Stimulated activated CD4-positive, alpha-beta T cell treated with anti-CD3 and anti-CD28 coated beads, Interleukin-4, amount 100 ng/mL, for 48 hours (primary cell): ENCODE data around the gene KCNV2.

ENCODE experiments used
- DNase-seq, 2 donors: peaks; one replicate each; pipeline ENCODE4 v3.0.0-alpha.2; 2020; ENCODE audit warnings: low read depth in 2 of 2

Gene KCNV2

DNA sequence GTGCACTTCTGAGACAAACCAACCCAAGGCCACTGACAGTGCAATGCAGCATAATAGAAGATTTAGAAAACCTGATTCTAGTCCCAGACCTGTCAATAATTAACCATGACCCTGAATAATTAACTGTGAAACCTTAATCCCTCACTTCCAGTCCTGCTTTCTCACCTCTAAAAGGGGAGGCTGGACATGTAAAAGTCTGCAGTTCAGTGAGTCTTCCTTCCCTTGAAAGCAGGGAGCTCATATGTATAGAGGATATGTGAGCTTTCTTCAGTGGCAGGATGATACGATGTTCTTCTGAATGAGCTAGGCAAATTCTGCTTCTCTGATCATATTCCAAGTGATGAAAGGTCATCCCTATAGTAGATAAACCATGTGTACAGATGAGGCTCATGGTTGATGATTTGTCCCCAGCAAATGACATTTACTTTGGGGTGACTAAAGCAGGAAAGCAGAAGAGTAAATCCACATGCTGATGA, 2.9 kb downstream of the KCNV2 start:
- no peak for DNase-seq

- DNase-seq, result no peak
These were observed 5.4 kb downstream of the KCNV2 start for GRCh38 chr9:2722715-2723114.

DNA sequence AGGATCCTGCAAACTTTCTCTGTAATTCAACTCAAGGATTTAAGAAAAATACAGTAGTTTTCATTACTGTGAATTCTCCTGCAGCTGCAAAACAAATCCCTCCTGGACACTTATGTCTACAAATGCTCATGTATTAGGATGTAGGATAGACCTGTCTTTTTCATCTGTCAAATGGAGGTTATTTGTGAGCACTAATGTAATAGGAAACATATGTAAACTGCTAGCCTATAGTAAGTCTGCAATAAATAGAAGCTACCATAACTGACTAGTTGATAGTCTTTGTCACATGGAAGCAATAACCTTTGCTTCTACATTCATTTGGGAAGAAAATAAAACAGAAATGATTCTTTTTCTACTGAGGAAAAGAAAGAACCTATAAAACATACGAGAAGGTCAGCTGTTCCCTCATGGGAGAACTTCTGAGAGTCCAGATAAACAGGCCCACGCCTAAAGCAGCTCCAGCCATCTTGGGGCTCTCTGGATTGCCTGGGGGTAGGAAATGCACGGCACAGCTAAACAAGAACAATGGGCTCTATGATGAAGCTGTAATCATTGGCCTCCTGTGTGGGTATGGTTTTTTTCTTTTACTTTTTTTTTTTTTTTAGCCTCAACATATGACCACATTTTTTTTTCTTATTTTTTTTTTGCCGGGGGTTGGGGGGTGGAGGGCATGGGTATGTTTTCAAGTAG, 6.2 kb downstream of the KCNV2 start:
- DNase-seq, result no peak

DNA sequence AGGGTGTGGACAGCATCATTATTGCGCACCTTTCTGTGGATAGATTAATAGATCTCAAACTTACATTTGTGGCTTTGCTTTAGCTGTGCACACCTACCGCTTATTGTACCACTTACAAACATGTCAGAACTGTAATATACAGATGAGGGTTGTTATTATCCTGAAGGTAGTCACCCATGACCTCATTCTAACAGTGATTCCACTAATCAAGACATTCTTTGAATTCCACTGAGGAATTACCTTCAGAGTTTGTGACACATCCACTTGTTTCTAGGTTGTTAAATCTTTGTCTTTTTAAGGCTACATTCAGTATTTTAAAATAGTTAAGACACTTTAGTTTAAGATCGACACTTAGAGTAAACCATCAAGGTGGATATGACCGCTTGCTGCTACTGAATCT, 7.8 kb downstream of the KCNV2 start:
- DNase-seq, result no peak

- DNase-seq, result no peak
These were observed 8.8 kb downstream of the KCNV2 start for GRCh38 chr9:2725898-2726649.

GRCh38 chr9:2726650-2727340, 9.5 kb downstream of the KCNV2 start:
- DNase-seq, result no peak

- no peak for DNase-seq
These were observed 10.1 kb downstream of the KCNV2 start for GRCh38 chr9:2727374-2727773.

- DNase-seq, result no peak
These were observed 10.8 kb downstream of the KCNV2 start for GRCh38 chr9:2727966-2728613.

DNA sequence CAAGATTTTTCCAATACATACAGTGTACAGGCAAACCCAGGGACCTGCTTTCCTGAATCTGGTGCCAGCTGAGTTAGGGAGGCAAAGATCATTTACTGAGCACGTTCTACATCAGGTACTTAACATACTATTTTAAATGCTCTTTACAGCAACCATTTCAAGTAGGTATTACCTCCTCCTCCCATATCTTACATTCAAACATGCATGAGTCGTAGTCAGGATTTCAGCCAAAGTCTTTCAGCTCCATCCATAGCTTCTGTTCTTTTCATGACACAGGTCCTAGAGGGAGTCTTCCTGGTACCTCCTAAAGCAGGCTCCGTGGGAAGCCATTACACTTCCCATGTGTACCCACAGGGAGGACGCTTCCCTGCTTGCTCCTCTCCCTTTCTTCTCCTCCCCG, 11.7 kb downstream of the KCNV2 start:
- no peak for DNase-seq

DNA sequence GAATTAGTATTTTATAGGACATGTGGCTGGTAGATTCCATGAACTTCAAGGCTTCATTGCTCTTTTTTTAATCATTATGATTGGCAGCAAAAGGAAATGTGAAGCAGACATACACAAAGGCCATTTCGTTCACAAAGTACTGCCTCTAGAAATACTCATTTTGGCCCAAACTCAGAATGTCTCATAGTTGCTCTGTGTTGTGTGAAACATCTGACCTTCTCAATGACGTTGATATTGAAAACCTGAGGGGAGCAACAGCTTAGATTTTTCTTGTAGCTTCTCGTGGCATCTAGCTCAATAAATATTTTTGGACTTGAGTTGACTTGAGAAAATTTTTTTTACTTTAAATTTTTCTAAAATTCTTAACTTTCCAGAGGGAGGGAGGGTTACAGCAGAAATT, 12.4 kb downstream of the KCNV2 start:
- DNase-seq, result no peak

- DNase-seq, result no peak
These were observed 13.7 kb downstream of the KCNV2 start for GRCh38 chr9:2730971-2731370.

DNA sequence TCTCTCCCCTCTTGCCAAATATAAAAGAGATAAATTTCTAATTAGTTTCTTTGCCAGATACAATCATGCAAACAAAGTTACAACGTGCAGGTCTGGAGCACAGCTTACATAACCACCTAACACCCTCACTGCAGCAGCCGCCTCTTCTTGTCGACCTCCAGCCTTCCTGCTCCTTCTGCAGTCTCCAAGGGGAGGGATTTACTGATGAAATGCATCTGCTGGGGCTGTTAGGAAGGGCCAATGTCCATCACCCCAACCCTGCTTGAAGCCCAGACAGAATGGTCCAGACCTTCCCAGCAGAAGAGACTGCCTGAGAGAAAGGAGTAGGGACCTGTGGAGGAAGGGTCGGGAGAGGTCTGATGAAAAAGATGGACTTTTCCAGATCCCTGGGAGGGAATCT, 15.2 kb downstream of the KCNV2 start:
- DNase-seq, result no peak

DNA sequence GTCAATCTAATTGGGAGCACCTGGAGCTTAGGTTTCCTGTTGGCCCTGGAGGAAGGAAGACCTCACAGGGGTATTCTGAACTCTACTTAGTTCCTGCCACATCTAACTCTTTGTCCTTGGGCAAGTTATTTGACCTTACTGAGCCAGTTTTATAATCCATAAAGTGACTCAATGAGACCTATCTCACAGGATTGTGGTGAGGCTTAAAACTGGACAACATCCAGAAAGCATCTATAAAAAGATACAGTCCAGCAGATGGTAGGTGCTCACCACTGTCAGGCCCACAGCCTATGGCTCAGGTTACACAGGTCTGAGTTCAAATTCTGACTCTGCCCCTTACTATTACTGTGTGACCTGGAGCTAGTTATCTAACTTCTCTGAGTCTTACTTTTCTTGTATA, 23.3 kb downstream of the KCNV2 start:
- DNase-seq, result no peak

DNA sequence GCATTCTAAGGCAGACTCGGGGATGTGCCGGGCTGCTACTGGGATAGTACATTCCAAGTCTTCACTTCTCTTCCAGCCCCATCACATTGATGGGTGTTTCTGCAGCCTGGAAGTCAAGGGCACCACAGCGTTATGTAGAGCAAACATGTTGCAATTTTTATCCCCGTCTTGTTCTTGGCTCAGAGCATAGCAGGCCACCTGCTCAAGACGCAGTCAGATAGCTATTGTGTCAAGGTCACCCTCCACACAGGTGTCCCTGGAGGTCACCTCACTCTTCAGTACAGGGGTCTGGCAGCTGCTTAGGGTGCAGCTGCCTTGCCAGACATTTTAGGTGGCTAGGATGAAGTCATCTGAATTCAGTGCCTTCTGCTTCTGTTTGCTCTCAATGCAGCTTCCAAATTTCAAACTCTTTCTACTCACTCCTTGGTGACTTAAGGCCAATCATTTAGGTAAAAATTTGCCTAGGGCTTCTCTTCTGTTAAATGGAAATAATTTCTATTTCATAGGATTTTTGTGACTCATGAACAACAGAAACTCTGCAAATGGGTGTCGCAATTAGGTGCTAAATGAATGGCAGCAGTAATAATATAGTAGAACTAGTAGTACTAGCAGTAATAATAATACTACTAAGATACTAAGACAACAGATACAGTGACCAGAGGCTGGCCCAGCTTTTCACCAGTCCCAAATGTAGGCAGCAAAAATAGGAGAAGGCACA, 24.3 kb downstream of the KCNV2 start:
- no peak for DNase-seq

DNA sequence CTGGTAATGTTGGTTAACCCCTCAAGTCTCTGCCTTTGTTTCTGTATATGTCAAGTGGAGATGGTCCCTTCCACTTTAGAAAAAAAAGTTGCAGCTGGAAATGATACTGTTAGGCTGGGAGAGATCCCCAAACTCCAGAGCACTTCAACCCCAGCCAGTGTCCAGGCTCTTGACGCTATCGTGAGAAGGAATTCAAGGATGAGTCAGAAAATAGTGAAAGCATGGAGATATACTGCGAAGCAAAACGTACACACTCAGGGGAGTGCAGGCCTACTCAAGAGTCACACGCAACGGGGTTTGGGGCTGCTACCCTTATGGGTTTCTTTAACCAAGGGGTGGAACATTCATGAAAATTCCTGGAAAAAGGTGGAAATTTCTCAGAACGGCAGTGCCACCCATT, 24.9 kb downstream of the KCNV2 start:
- no peak for DNase-seq

DNA sequence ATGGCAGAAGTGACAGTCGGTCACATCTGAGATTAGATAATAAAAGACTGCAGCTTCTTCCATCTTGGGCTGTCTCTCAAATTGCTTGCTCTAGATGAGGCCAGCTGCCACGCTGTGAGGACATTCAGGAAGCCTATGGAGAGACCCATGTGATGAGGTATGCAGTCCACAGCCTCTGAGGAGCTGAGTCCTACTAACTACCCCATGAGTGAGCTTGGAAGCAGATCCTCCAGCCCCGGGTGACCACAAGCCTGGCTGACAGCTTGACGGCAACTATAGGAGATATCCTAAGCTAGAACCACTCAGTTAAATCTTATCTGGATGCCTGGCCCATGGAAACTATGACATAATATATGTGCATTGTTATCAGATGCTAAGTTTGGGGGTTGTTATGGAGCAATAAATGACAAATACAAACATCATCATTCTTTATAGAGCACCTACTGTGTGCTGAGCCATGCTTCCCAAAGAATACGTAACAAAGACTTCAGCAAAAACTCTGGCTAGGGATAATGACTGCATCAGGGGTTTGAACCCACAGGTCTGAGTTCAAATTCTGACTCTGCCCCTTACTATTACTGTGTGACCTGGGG, 26.7 kb downstream of the KCNV2 start:
- no peak for DNase-seq

GRCh38 chr9:2745560-2746380, 28.5 kb downstream of the KCNV2 start:
- DNase-seq, result no peak

DNA sequence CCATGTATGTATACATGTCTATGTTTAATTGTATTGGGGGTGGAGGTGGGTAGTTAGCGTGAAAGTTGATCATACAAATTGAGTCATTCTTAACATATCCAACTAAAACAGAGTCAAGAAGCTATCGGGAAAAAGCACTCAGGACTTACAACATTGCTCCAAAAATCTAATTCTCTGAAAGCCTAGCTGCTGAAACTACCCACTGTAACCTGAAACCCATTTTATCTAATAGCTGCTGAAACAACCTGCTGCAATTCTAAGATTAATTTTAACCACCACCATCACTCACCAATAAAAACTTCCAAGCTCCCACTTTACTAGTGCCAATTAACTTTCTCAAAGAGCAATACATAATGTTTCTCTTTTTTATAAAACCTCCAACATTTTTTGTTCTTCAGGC, 32.2 kb downstream of the KCNV2 start:
- DNase-seq, result no peak

DNA sequence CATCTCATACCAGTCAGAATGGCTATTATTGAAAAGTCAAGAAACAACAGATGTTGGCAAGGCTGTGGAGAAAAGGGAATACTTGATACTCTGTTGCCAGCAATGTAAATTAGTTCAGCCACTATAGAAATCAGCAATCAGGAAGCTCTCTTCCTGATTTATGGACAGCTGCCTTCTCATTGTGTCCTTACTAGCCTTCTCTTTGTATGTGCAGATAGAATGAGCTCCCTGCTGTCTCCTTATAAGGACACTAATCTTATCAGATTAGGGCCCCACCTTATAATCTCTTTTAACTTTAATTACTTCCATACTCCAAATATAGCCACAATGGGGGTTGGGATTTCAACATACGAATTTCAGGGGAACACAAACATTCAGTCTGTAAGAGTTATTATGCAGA, 38.0 kb downstream of the KCNV2 start:
- no peak for DNase-seq

DNA sequence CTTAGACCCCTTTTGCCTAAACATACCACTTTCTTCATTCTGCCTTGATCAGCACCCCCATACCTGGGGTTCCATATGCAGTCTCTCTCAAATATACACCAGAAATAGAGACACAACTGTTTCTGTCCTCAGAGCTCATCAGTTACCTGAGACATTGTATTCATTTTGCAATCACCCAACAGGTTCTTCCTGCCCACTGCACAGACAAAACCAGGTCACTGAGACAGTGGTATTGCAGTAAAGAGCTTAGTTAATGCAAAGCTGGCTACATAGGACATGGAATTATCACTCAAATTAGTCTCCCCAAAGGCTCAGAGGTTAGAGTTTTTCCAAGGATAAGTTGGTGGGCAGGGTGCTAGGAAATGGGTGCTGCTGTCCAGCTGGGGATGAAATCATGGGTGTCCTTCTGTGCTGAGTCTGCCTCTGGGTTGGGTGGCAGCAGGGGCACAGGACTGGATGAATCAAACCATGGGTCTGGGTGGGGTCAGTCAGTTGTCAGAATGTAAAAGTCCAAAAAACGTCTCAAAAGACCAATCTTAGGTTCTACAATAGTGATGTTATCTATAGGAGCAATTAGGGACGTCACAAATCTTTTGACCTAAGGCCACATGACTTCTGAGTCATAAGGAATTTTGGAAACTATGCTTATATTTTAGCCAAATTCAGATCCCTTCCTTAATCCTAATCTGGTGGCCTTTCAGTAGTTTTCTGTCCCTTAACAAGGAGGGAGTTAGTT, 41.0 kb downstream of the KCNV2 start:
- DNase-seq, result no peak
